ENCODE measurements around the gene GALNT2.

GALNT2 gene

DNA sequence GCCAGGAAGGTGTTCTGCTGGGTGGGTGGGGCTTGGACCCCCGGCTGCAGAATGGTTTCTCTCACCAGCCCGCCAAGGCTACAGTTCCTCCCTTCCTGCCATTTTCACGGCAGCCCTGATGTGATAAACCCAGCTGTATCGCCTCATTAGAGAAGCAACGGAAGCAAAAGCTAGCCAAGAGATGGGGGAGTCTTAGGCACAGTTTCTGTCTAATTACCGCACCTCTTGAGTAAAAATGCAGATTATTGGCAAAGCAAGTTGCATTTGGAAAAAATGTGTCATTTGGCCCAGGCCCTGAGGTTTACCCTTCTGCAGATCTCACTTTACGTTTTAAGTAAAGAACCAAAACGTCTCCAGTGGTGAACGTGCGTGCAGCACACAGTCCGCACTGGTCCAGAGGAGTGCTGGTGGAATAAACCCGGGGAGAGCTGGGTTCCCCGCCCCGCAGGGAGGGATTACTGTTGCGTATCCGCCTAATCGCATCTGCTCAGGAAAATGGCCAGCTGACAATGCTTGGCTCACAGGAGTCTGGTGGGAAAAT is 109.9 kb downstream of the GALNT2 start:
- DNase-seq (ENCODE audit: low read depth in 1 of 2, low spot score in 1 of 2): no peak

DNA sequence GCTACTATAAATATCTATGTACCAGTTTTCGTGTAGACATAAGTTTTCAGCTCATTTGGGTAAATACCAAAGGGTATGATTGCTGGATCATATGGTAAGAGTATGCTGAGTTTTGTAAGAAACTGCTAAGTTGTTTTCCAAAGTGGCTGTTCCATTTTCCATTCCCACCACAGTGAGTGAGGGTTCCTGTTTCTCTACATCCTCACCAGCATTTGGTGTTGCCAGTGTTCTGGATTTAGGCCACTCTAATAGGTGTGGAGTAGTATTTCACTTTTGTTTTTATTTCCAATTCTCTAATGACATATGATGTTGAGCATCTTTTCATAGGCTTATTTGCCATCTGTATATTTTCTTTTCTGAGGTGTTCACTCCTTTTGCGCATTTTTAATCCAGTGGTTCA is 112.2 kb downstream of the GALNT2 start:
- DNase-seq (ENCODE audit: low read depth in 1 of 2, low spot score in 1 of 2): no peak

DNA sequence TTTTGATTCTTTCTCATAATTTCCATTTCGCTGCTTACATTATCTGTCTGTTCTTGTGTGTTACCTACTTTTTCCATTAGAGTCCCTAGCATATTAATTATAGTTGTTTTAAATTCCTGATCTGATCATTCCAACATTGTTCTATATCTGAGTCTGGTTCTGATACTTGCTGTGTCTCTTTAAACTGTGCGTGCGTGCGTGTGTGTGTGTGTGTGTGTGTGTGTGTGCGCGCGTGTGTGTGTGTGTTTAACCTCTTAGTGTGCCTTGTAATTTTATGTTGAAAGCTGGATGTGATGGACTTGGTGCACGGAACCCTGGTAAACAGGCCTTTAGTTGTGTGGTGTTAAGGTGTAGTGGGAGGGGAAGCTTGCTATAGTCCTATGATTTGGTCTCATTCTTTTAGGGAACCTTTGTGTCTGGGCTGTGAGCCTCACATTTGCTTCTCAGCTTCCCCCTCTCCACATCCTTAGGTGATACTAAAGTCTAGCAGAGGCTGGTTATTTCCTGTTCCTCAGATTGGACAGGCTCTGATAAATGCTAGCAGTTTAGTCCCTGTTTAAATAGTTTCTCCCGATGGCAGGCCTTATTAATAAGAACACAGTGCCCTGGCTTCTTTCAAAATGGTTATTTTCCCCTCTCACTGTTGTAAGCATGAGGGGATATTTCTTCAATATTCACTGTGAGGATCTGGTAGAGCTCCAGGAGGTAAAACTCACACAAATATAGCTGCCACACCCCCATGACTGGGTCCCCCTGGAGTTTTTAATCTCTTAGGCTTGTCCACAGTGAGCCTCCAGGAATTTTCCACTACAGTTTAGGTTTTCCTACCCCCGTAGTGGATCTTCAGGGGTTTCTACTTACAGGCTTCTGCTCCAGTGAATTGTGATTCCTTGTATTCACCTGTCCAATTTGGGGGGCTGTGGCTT is 118.3 kb downstream of the GALNT2 start:
- no peak for DNase-seq (ENCODE audit: low read depth in 1 of 2, low spot score in 1 of 2)

- no peak for DNase-seq (ENCODE audit: low read depth in 1 of 2, low spot score in 1 of 2)
Observed at GRCh38 chr1:230186003-230186863, 119.2 kb downstream of the GALNT2 start.

DNA sequence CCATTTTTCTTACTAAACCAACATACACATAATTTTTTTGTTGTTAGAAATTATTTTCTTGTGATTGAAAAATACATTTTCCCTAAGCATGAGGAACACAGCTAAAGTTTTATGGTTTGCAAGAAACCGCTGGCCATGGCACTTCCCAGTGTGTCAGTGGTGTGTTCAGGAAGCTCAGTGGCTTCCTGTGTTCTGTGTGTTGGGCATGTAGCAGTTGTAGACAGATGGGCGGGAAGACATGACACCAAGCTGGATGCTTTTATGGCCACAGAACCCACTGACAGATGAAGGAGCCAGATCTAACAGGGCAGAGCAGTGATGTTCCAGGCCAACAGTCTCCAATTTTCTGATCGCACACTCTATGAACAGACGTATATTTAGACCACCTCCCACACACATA is 119.8 kb downstream of the GALNT2 start:
- no peak for DNase-seq (ENCODE audit: low read depth in 1 of 2, low spot score in 1 of 2)

DNA sequence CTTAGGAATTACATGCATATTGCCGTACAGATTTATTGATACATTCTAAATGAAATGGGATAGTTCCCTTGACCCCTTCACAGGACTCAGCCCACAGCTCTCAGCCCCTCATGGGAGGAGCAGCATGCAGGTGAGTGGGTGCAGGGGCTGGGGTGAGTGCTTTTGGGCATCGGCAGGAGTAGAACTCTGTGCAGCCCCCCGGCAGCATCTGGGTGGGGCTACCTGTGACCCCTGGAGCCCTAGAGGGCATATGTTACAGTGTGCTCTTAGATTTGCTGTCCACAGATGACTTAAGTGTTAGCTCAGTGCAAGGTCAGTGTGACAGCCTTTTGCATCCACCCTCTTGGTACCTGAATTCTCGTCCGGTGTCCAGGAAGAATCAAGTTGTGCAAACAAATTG is 120.3 kb downstream of the GALNT2 start:
- DNase-seq (ENCODE audit: low read depth in 1 of 2, low spot score in 1 of 2): no peak

DNA sequence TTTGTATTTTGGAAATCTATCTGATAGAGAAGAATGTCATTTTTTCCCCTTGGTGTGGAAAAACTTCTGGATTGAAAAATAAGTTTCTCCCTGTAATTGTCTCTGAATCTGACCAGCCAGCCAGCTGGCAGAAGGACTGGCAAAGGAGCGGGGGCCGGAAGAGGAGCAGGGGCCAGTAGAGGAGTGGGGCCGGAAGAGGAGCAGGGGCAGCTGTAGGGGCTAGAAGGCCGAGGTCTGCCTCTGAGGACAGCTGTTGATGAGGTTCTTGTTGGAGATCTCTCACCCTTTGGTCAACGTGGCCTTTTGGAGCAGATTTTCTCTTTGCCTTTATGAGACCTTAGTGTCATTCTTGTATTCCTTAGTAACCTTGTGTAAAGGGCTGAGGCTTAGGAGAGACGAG is 121.8 kb downstream of the GALNT2 start:
- DNase-seq (ENCODE audit: low read depth in 1 of 2, low spot score in 1 of 2): no peak

DNA sequence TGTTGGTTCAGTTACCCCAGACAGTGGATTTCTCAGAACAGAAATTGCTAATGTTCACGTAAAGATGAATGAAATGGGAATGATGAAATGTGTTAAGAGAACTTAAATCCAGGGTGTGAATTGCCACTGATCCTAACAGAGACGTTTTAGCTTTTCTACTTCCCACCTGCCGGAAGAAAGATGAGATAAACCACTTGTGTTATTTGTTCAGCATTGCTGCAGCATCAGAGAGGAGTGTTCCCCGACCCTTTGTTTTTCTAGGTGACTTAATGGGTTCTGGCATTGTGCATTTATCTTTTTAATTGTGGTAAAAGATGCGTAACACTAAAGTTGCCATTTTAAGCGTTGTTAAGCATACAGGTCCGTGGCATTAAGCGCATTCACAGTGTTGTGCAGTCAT is 122.3 kb downstream of the GALNT2 start:
- no peak for DNase-seq (ENCODE audit: low read depth in 1 of 2, low spot score in 1 of 2)

GRCh38 chr1:230189824-230190223 is 122.8 kb downstream of the GALNT2 start:
- DNase-seq (ENCODE audit: low read depth in 1 of 2, low spot score in 1 of 2): no peak

- no peak for DNase-seq (ENCODE audit: low read depth in 1 of 2, low spot score in 1 of 2)
Observed at GRCh38 chr1:230191079-230191804, 124.2 kb downstream of the GALNT2 start.

DNA sequence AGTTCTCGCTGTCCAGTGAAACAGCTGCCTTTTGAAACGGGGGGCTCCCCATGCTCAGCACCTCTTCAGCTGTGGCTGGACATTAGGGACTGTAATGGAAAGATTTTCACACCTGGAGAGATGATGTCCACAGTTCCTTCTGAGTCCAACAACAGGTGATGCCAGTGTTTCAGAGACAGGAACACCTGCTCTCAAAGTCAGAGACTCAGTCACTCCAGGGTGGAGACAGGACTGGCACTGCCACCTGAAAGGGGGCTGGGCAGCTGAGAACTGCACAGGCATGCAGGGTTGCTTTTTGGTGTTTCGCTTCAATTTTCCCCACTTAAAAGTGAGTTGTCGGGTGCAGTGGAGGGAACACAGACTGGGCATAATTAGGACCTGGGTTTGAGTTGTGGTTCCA is 124.8 kb downstream of the GALNT2 start:
- DNase-seq (ENCODE audit: low read depth in 1 of 2, low spot score in 1 of 2): no peak

- DNase-seq (ENCODE audit: low read depth in 1 of 2, low spot score in 1 of 2): no peak
Observed at GRCh38 chr1:230194525-230194924, 127.5 kb downstream of the GALNT2 start.

GRCh38 chr1:230195199-230195598 is 128.2 kb downstream of the GALNT2 start:
- no peak for DNase-seq (ENCODE audit: low read depth in 1 of 2, low spot score in 1 of 2)

DNA sequence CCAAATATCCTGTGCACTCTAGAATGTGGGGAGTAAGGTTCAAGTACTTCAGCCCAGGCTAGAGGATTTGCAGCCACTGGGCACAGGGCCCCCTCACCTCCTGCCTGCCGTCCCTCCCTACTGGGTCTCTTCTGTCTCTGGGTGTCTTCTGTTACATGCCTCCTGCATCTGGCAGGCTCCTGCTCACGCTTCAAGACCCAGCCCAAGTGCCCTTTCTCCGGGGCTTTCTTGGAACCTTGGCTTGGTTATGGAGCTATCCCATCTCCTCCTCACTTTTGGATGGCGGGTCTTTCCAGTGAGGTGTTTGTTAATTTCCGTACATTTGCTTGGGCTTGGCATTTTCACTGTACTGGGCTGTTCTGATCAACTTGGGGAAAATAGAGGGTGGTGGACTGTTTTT is 129.0 kb downstream of the GALNT2 start:
- no peak for DNase-seq (ENCODE audit: low read depth in 1 of 2, low spot score in 1 of 2)

- DNase-seq (ENCODE audit: low read depth in 1 of 2, low spot score in 1 of 2): no peak
Observed at GRCh38 chr1:230197644-230198567, 130.9 kb downstream of the GALNT2 start.

GRCh38 chr1:230199034-230199433 is 132.0 kb downstream of the GALNT2 start:
- no peak for DNase-seq (ENCODE audit: low read depth in 1 of 2, low spot score in 1 of 2)

GRCh38 chr1:230199554-230199953 is 132.5 kb downstream of the GALNT2 start:
- no peak for DNase-seq (ENCODE audit: low read depth in 1 of 2, low spot score in 1 of 2)

DNA sequence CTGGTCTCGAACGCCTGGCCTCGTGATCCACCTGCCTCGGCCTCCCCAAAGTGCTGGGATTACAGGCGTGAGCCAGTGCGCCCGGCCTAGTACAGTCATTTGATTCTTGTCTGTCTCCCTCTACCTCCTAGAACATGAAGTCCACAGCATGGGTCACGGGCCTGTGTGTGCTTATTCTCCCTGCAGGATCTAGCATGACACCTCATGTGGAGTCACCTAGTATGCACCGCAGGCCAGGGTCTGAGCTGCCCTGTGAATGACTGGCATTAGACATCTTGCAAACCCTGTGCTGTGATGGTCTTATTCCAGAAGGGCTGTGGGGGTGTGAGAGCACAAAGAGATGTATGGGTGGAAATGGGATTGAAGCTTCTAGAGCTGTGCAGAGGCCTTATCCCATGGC is 133.2 kb downstream of the GALNT2 start:
- no peak for DNase-seq (ENCODE audit: low read depth in 1 of 2, low spot score in 1 of 2)

DNA sequence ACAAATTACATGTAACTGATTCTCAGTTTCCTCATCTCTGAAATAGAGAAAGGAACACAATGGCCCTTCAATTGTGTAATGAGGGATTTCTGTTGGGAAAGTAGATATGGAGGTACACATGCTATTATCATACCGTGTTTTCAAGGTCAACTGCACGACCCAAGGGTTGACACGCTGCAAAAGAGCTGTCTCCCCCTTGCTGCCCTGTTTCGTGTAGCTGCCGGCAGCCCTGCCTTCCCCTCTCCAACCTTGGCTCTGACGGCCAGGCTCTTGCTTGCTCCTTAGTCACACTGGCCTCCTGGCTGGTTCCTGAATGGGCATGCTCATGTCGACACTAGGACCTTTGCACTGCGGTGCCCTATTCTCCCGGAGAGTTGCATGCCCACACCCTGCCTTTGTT is 134.4 kb downstream of the GALNT2 start:
- DNase-seq (ENCODE audit: low read depth in 1 of 2, low spot score in 1 of 2): no peak

- no peak for DNase-seq (ENCODE audit: low read depth in 1 of 2, low spot score in 1 of 2)
Observed at GRCh38 chr1:230204842-230205241, 137.8 kb downstream of the GALNT2 start.

Measured in stimulated activated CD4-positive, alpha-beta T cell treated with anti-CD3 and anti-CD28 coated beads, Interleukin-15, amount 100 ng/mL, for 1 hour (primary cell).